GM23248 (cell line): Measurements from ENCODE around the gene DDN.

Source experiments
- EZH2 ChIP-seq: fragments of 200-600 bp; sonication (generic); IDR thresholded peaks from 2 replicates; pipeline ENCODE4 v1.6.1; 2018; ENCODE audit warnings: antibody characterized with exemption, mild to moderate bottlenecking; ENCODE audit not compliant: insufficient read depth, poor library complexity, severe bottlenecking
- EZH2phosphoT487 ChIP-seq: fragments of 200-600 bp; sonication (generic); IDR thresholded peaks from 2 replicates; pipeline ENCODE4 v1.6.1; 2018; ENCODE audit warnings: antibody characterized with exemption, moderate library complexity, mild to moderate bottlenecking, low read depth; ENCODE audit not compliant: insufficient read depth

DNA sequence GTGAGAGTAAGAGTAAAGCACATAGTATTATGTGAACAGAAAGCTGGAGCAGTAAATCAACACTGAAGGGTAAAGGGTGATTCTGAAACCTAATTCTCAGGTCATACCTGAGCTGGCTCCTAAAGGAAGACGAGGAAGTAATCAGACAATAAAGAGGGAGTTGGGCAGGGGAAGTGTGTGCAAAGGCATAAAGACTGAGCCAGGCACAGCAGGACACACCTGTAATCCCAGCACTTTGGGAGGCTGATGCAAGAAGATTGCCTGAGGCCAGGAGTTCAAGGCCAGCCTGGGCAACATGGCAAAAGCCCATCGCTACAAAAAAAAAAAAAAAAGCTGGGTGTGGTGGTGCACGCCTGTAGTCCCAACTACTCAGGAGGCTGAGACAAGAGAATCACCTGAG is 51.4 kb downstream of the DDN start:
- TF ChIP-seq EZH2phosphoT487 (no peak), EZH2 (no peak)
